D721Med (cell line): ENCODE data around the gene PPP1R16B.

ENCODE experiments used
- DNase-seq: peaks from one replicate; pipeline ENCODE4 v3.0.0; 2011; ENCODE audit warnings: low spot score; ENCODE audit not compliant: insufficient read length
- FAIRE-seq: peaks from 2 replicates; lab custom pipeline; 2011; peaks lifted over from hg19 to GRCh38; lab: Jason Lieb, UNC
- TF ChIP-seq, protein P1 (sequence below): IDR thresholded peaks from 2 replicates; pipeline ENCODE4 v1.5.1; 2012; ENCODE audit warnings: mild to moderate bottlenecking, control low read depth; ENCODE audit not compliant: insufficient read depth; ENCODE audit errors: missing control alignments

PPP1R16B gene

DNA sequence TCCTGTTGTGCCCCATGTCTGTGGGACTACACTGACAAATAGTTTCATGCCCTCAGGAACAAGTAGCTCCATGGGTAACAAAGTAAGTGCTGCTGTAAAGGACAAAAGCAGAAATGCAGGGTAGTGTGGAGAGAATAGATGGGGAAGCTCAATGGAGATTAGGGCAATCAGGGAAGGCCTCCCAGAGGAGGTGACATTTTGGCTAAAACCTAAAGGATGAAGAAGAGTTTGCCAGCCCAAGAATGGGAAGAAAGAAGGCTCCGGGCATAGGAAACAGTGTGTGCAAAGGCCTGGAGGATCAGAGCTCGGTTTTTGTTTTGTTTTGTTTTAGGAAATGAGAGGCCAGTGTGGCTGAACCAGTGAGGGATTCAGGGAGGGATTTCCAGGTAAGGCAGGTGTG lies 77.1 kb downstream of the PPP1R16B start:
- TF ChIP-seq, protein P1, sequence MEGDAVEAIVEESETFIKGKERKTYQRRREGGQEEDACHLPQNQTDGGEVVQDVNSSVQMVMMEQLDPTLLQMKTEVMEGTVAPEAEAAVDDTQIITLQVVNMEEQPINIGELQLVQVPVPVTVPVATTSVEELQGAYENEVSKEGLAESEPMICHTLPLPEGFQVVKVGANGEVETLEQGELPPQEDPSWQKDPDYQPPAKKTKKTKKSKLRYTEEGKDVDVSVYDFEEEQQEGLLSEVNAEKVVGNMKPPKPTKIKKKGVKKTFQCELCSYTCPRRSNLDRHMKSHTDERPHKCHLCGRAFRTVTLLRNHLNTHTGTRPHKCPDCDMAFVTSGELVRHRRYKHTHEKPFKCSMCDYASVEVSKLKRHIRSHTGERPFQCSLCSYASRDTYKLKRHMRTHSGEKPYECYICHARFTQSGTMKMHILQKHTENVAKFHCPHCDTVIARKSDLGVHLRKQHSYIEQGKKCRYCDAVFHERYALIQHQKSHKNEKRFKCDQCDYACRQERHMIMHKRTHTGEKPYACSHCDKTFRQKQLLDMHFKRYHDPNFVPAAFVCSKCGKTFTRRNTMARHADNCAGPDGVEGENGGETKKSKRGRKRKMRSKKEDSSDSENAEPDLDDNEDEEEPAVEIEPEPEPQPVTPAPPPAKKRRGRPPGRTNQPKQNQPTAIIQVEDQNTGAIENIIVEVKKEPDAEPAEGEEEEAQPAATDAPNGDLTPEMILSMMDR = no peak
- DNase-seq (no peak), FAIRE-seq (no peak)

GRCh38 chr20:38883081-38883980 lies 77.8 kb downstream of the PPP1R16B start:
- TF ChIP-seq, protein P1 = no peak
- FAIRE-seq = no peak
- no peak for DNase-seq

DNA sequence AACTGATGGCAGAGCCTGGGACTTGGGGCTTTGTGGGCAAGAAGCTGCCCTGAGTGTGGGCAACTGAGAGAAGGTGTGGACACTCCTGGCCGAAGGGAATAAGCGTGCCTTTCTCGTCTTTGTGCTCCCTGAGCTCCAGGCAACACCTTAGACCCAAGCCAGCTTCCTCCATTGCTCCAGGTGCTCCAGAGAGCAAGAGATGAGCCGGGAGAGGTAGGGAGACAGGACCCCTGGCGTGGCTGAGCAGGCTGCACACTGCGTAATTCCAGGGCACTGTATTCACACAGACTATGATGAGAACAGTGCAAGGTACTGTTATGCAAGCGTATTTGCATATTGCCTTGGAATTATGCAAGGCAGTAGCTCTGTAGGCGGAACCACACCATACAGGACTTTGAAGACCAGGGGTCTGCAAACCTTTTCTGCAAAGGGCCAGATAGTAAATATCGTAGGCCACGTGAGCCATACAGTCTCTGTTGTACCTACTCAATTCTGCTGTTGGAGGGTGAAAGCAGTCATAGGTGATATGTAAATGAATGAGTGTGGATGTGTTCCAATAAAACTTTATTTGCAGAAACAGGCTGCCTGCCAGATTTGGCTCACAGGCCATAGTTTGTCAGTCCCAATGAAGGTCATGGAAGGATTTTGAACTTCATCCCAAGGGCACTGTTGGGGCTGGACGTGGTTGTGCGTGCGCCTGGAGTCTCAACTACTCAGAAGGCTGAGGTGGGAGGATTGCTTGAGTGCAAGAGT lies 78.7 kb downstream of the PPP1R16B start:
- TF ChIP-seq, protein P1 = no peak
- FAIRE-seq = no peak
- DNase-seq = no peak

- TF ChIP-seq, protein P1 = no peak
- FAIRE-seq (no peak), DNase-seq (no peak)
Measured at GRCh38 chr20:38885357-38885756, 79.9 kb downstream of the PPP1R16B start.

DNA sequence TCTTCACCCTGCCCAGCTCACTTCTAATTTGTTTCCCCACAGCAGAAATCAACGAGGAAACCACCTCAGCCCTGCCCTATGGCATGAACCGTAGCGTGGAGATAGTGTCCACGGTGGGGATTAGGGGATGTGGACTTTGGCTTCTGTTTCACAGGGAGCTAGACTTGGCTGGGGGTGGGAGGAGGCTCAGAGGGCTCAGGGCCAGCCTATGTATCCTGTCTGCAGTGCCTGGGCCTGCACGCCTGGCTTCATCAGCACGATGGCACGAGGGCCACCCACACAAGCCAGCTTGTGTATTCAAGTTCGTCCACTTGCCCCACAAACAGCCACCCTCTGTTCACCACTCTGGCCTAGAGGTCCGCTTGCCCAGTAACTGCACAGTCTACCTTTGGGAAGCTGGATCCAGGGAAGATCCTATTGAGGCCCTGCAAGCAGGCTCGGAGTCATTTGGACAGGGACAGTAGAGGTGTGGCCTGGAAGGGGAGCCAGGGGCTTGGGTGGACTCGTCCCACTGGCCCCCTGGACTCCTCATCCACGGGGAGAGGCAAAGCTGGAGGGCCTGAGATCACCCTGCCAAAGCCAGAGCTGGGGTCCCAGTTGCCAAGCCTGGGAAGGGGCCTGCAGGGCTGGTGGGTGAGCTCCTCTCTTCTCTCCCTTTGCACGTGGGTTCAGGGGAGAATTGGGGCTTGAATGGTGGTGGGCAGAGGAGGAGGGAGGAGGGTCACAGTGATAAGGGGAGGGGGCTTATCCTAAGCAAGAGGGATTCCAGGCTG lies 82.7 kb downstream of the PPP1R16B start:
- no peak for FAIRE-seq
- DNase-seq = no peak
- TF ChIP-seq, protein P1 = no peak

GRCh38 chr20:38889050-38889449 lies 83.6 kb downstream of the PPP1R16B start:
- FAIRE-seq (no peak), DNase-seq (no peak)
- TF ChIP-seq, protein P1 = no peak
